Karpas-422 (cell line): Measurements from ENCODE around the gene TMEM131. TPM values are rescaled to one million over a fixed set of nuclear protein-coding genes. Genes with fewer than 3 reads are reported as not detected.
"Not testable (repeated sequence)": the region's sequence is repeated elsewhere in the genome, so short reads cannot be mapped to it uniquely, and the experiment has no call there.

Source experiments
- DNase-seq: peaks from one replicate; pipeline ENCODE4 v3.0.0-alpha.2; 2015
- H2AFZ ChIP-seq: fragments of 200-600 bp; sonication (generic); 2 replicates; pipeline ENCODE4 v1.6.1; 2014; ENCODE audit warnings: antibody characterized with exemption, low read length, mixed read lengths
- H3K27ac ChIP-seq: fragments of 200-600 bp; sonication (generic); 2 replicates; pipeline ENCODE4 v1.5.1; 2014; ENCODE audit warnings: mild to moderate bottlenecking, low read length, moderate library complexity
- H3K27me3 ChIP-seq: fragments of 200-600 bp; sonication (generic); 2 replicates; pipeline ENCODE4 v1.6.1; 2014; ENCODE audit warnings: low read length, mixed read lengths
- H3K36me3 ChIP-seq: fragments of 200-600 bp; sonication (generic); 2 replicates; pipeline ENCODE4 v1.6.1; 2014; ENCODE audit warnings: low read length, mixed read lengths; ENCODE audit not compliant: insufficient read depth
- H3K4me1 ChIP-seq: fragments of 200-600 bp; sonication (generic); 2 replicates; pipeline ENCODE4 v1.6.1; 2014; ENCODE audit warnings: mild to moderate bottlenecking, low read length, mixed read lengths
- H3K4me2 ChIP-seq: fragments of 200-600 bp; sonication (generic); 2 replicates; pipeline ENCODE4 v1.6.1; 2014; ENCODE audit warnings: low read length, low read depth, mild to moderate bottlenecking; ENCODE audit not compliant: poor library complexity, severe bottlenecking
- H3K4me3 ChIP-seq: fragments of 200-600 bp; sonication (generic); 2 replicates; pipeline ENCODE4 v1.5.1; 2014; ENCODE audit warnings: mild to moderate bottlenecking, antibody characterized with exemption, low read length, mixed read lengths
- H3K79me2 ChIP-seq: fragments of 200-600 bp; sonication (generic); 2 replicates; pipeline ENCODE4 v1.6.1; 2014; ENCODE audit warnings: mild to moderate bottlenecking, low read length, mixed read lengths
- H3K9ac ChIP-seq: fragments of 200-600 bp; sonication (generic); 2 replicates; pipeline ENCODE4 v1.6.0; 2014; ENCODE audit warnings: low read length
- H3K9me2 ChIP-seq: fragments of 200-600 bp; sonication (generic), shearing (Covaris generic); replicated peaks from 2 replicates; pipeline ENCODE4 v1.6.0; 2014; ENCODE audit warnings: mild to moderate bottlenecking, low read length, moderate library complexity; ENCODE audit not compliant: insufficient read depth
- H3K9me3 ChIP-seq: fragments of 300-700, 200-600 bp; sonication (generic); 2 replicates; pipeline ENCODE4 v1.6.1; 2014; ENCODE audit warnings: low read length, mixed read lengths
- H4K20me1 ChIP-seq: fragments of 200-600 bp; sonication (generic); 2 replicates; pipeline ENCODE4 v1.6.1; 2014; ENCODE audit warnings: mild to moderate bottlenecking, antibody characterized with exemption, low read length, low read depth; ENCODE audit not compliant: insufficient read depth
- total RNA-seq: library from RNA; depleted of rRNA; stranded (reverse); fragments of >200 nt; shearing (Covaris generic); gene quantifications from 2 replicates; pipeline ENCODE4 v1.2.3, GENCODE V29; 2014; ENCODE audit warnings: low replicate concordance; rRNA removed

TMEM131 gene, protein sequence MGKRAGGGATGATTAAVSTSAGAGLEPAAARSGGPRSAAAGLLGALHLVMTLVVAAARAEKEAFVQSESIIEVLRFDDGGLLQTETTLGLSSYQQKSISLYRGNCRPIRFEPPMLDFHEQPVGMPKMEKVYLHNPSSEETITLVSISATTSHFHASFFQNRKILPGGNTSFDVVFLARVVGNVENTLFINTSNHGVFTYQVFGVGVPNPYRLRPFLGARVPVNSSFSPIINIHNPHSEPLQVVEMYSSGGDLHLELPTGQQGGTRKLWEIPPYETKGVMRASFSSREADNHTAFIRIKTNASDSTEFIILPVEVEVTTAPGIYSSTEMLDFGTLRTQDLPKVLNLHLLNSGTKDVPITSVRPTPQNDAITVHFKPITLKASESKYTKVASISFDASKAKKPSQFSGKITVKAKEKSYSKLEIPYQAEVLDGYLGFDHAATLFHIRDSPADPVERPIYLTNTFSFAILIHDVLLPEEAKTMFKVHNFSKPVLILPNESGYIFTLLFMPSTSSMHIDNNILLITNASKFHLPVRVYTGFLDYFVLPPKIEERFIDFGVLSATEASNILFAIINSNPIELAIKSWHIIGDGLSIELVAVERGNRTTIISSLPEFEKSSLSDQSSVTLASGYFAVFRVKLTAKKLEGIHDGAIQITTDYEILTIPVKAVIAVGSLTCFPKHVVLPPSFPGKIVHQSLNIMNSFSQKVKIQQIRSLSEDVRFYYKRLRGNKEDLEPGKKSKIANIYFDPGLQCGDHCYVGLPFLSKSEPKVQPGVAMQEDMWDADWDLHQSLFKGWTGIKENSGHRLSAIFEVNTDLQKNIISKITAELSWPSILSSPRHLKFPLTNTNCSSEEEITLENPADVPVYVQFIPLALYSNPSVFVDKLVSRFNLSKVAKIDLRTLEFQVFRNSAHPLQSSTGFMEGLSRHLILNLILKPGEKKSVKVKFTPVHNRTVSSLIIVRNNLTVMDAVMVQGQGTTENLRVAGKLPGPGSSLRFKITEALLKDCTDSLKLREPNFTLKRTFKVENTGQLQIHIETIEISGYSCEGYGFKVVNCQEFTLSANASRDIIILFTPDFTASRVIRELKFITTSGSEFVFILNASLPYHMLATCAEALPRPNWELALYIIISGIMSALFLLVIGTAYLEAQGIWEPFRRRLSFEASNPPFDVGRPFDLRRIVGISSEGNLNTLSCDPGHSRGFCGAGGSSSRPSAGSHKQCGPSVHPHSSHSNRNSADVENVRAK (N-terminal part only)
- total RNA-seq: 11.2 and 20.9 TPM in 2 replicates

DNA sequence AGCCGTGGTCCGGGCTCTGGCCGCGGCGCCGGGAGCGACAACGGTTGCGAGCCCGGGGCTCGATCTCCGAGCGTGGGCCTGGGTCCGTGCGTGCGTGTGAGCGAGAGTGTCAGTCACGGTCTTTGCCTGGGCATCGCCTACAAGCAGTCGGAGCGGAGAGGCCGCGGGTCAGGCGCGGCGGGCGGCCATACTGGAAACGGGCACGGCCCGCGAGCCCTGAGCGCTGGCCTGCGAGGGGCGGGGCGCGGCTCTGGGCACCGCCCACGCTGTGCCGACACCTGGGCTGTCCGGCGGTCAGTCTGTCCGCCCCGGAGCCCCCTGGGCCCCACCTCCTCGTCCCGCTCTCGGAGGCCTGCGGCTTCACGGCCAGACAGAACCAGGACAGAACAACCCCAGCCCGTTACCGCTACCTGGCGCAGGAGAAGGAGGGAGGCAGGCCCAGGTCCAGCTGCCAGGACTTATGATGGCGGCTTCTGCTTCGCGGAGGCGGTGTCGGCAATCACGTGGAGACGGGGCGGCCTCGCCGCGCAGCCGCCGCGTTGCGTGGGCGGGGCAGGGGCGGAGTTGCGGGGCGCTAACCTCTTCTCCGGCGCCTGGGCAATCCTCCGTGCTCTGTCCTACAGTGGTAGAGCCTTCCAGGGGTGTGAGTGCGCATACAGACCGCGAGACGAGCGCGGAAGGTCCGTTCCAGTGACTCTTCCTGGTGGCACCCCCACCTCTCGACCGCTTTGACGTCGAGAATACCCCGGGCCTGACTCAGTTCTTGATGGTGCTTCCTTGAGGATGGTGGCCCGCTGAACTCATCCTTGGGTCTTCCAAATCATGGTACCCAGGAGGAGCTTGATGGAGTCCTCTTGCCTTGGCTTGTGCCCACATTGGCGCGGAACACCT is at the start of gene TMEM131:
TMEM131 (minus strand) TSS at position 215 of the 891 bp plus-strand sequence. CDS start 286 bp downstream, outside the sequence.
- Histone ChIP-seq H3K36me3 (no peaks in the 10 kb centered on the region), H4K20me1 (peaks cover 30% of the 10 kb centered on the region), H3K4me1 (peaks cover 30% of the 10 kb centered on the region), H3K9me3 (no peaks in the 10 kb centered on the region), H3K27ac (peak within 1 kb of the TSS; percentile 77), H3K4me3 (peak within 1 kb of the TSS; percentile 86), H3K9me2 (no peaks in the 10 kb centered on the region), H2AFZ (peak within 1 kb of the TSS; percentile 91), H3K27me3 (no peaks in the 10 kb centered on the region), H3K9ac (peak within 1 kb of the TSS; percentile 88), H3K4me2 (peak within 1 kb of the TSS; percentile 78), H3K79me2 (peaks cover 25% of the 10 kb centered on the region)
- peak; percentile 96 for DNase-seq

DNA sequence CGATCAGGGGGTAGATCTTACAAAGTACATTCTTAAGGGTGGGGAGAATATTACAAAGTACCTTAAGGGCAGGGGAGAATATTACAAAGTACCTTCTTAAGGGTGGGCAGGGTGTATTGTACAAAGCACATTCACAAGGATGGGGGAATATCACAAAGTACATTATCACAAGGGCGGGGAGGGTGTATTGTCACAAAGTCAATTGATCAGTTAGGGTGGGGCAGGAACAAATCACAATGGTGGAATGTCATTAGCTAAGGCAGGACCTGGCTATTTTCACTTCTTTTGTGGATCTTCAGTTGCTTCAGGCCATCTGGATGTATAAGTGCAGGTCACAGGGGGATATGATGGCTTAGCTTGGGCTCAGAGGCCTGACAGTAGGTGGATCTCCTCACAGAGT is 49.0 kb upstream of the TMEM131 start:
- not testable (repeated sequence) for H3K36me3 ChIP-seq, H2AFZ ChIP-seq, H3K9me2 ChIP-seq, H3K4me2 ChIP-seq, H3K4me3 ChIP-seq, H3K9me3 ChIP-seq, DNase-seq, H3K4me1 ChIP-seq, H3K9ac ChIP-seq, H3K79me2 ChIP-seq, H3K27ac ChIP-seq, H3K27me3 ChIP-seq, H4K20me1 ChIP-seq

DNA sequence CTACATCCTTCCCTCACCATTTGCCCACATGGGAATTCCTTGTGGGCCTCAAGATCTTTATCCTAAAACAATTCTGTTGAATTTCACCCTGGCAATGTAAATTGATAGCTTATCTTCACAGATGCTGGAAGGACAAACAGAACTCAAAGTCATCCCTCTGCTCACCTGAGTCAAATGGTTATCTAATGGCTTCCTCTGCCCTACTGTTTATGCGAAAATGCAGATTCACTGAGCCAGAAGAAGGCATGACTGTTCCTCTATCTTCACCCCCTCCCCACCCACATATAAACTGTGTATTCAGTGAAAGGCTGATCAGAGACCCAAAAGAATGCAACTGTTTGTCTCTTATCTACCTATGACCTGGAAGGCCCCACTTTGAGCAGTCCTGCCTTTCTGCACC is 47.4 kb upstream of the TMEM131 start:
- no peak for DNase-seq
- Histone ChIP-seq H3K36me3 (no peaks in the 10 kb centered on the region), H3K79me2 (no peaks in the 10 kb centered on the region), H3K4me3 (no peak overlapping the region), H3K27ac (no peak overlapping the region), H3K9me3 (no peaks in the 10 kb centered on the region), H3K9ac (no peak overlapping the region), H3K9me2 (no peaks in the 10 kb centered on the region), H3K27me3 (no peaks in the 10 kb centered on the region), H4K20me1 (no peaks in the 10 kb centered on the region), H3K4me1 (peaks cover 21% of the 10 kb centered on the region), H2AFZ (no peak overlapping the region), H3K4me2 (no peak overlapping the region)

DNA sequence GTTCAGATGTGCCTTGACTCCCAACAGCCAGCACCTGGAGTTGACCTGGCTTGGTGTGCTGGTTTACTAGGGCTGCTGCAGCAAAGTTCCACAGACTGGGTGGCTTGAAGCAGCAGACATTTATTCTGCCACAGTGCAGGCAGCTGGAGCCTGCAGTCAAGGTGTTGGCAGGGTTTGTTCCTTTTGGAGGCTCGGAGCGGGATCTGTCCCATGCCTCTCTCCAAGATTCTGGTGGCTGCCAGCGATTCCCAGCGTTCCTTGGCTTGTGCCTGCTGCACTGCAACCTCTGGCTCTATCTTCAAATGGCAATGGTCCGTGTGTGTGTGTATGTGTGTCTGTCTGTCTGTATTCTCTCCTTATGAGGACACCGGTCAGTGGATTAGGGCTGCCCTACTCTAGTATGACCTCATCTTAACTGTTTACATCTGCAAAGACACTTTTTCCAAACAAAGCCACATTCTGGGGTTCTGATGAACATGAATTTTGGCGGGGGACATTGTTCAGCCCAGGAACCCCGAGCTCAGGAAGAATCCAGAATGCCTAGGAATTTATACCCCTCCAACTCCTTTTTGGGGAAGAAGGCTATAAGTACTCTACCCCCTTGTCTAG is 44.7 kb upstream of the TMEM131 start:
- Histone ChIP-seq H2AFZ (no peak overlapping the region), H3K4me2 (peak overlapping the region; percentile 64), H3K27me3 (no peaks in the 10 kb centered on the region), H3K36me3 (no peaks in the 10 kb centered on the region), H3K9me2 (no peaks in the 10 kb centered on the region), H3K79me2 (no peaks in the 10 kb centered on the region), H4K20me1 (no peaks in the 10 kb centered on the region), H3K4me1 (peaks cover 32% of the 10 kb centered on the region), H3K27ac (no peak overlapping the region), H3K4me3 (no peak overlapping the region), H3K9ac (peak overlapping the region; percentile 12; the same call in 1 of the 2 replicates), H3K9me3 (no peaks in the 10 kb centered on the region)
- DNase-seq: no peak

DNA sequence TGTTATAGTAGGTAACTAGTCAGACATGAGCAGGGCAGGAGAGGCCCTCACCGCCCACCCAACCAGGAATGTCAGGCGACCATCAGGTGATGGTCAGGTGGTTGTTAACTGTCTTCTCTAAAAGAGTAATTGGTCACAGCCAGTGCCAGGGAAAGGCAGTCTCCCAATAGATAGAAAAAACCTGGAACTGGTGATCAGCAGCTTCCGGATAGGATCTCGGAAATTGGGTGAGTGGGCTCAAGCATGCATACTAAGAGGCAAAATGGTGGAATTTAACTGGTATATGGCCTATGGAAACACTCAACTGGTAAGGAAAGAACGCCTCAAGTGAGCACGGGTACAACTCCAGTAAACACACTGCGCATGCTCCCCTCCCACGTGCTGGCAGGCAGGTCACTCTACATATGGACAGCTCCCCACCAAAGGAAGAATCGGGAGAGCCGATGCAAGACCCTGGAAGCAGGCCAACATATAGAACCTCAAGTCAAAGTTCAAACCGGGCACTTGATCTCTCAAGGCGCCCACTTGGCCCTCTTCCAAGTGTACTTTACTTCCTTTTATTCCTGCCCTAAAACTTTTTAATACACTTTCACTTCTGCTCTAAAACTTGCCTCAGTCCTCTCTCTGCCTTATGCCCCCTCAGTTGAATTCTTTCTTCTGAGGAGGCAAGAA is 43.5 kb upstream of the TMEM131 start:
- H3K4me3 ChIP-seq: peak overlapping the region; percentile 32; the same call in 1 of the 2 replicates
- peak overlapping the region; percentile 64 for H3K4me2 ChIP-seq
- H3K27ac ChIP-seq: peak overlapping the region; percentile 67
- peak; percentile 85 for DNase-seq
- no peaks in the 10 kb centered on the region for H3K9me2 ChIP-seq
- H3K4me1 ChIP-seq: peaks cover 32% of the 10 kb centered on the region
- H3K36me3 ChIP-seq: no peaks in the 10 kb centered on the region
- H3K9ac ChIP-seq: peak overlapping the region; percentile 12; the same call in 1 of the 2 replicates
- no peaks in the 10 kb centered on the region for H4K20me1 ChIP-seq
- no peaks in the 10 kb centered on the region for H3K79me2 ChIP-seq
- H3K9me3 ChIP-seq: no peaks in the 10 kb centered on the region
- 0 out of 2 replicates have a peak overlapping the region, but pooled peaks have one; percentile 9 for H2AFZ ChIP-seq
- no peaks in the 10 kb centered on the region for H3K27me3 ChIP-seq

DNA sequence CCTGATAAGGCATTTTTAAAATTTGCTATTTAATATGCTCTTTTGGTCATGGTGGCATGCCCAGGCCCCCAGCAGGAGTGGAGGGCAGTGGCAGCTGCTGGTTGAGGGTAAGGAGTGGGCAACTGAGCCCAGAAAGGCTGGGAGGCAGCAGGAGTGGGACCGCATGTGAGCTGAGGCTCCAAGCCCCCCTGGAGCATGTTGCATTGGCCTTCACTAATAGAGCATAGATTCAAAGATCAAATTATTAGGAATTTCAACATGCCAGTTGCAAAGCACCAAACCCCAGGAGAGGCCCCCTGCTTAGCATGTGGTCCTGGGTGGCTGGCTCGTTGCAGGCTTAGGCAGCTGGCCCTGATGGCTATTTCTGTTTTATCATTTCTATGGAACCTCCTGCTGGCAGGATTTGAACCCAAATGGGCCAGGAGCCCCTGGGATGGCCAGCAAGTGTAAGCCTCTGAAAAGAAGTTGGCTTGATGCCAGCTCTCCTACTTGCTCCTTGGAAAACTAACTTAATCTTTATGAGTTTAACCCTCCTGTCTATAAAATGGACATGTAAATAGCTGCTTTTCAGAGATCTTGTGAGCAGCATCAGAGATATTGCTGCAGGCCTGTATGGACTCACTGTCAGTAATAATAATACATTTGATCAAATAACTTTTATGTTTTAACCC is 42.1 kb upstream of the TMEM131 start:
- no peaks in the 10 kb centered on the region for H3K36me3 ChIP-seq
- H4K20me1 ChIP-seq: no peaks in the 10 kb centered on the region
- no peaks in the 10 kb centered on the region for H3K27me3 ChIP-seq
- peaks cover 34% of the 10 kb centered on the region for H3K4me1 ChIP-seq
- H3K9me3 ChIP-seq: no peaks in the 10 kb centered on the region
- H3K27ac ChIP-seq: no peak overlapping the region
- no peaks in the 10 kb centered on the region for H3K79me2 ChIP-seq
- H3K9ac ChIP-seq: no peak overlapping the region
- no peak overlapping the region for H3K4me2 ChIP-seq
- H3K9me2 ChIP-seq: no peaks in the 10 kb centered on the region
- no peak overlapping the region for H2AFZ ChIP-seq
- DNase-seq: no peak
- H3K4me3 ChIP-seq: no peak overlapping the region
